CD4-positive, alpha-beta T cell (primary cell): ENCODE measurements around the gene ZFYVE16. TPM values are rescaled to one million over a fixed set of nuclear protein-coding genes. Genes with fewer than 3 reads are reported as not detected.
"Not testable (repeated sequence)": the region's sequence is repeated elsewhere in the genome, so short reads cannot be mapped to it uniquely, and the experiment has no call there.

Experiments used
- ATAC-seq: fragments of 200-7000 bp; cut with Tn5 transposase; one replicate; pipeline ENCODE4 v1.10.0; 2022; ENCODE audit warnings: mild to moderate bottlenecking; ENCODE audit not compliant: poor library complexity
- CTCF ChIA-PET: fragments of 350-600 bp; sonication (Branson Sonifier 250); formaldehyde crosslinking; loops from one replicate; lab custom pipeline; 2021; ENCODE audit warnings: antibody characterized with exemption, inconsistent platforms; lab: Charles Lee
- POLR2A ChIA-PET: fragments of 350-600 bp; sonication (Branson Sonifier 250); formaldehyde crosslinking; loops from one replicate; lab custom pipeline; 2021; ENCODE audit warnings: antibody characterized with exemption, inconsistent platforms; lab: Charles Lee
- DNase-seq, 14 experiments: peaks; one replicate each; pipeline ENCODE4 v3.0.0-alpha.2; 2013 to 2020; ENCODE audit warnings: mixed read lengths in 2 of 14
- H3K27ac ChIP-seq, 2 donors: one replicate each; pipeline versions ENCODE4 v1.5.1 to v1.7.0; 2013; ENCODE audit warnings: low read length in 2 of 2, low read depth in 1 of 2, mild to moderate bottlenecking in 1 of 2
- H3K27me3 ChIP-seq, 2 experiments: 1 replicate in 1 of 2; 2 replicates in 1 of 2; pipeline versions ENCODE4 v1.6.1 to v1.7.0; 2013; ENCODE audit warnings: low read length in 2 of 2, control low read depth in 1 of 2, mild to moderate bottlenecking in 1 of 2, moderate library complexity in 1 of 2; ENCODE audit not compliant: insufficient read depth in 2 of 2, control insufficient read depth in 1 of 2
- H3K36me3 ChIP-seq: one replicate; pipeline ENCODE4 v1.6.1; 2013; ENCODE audit warnings: low read length, control low read depth; ENCODE audit not compliant: insufficient read depth
- H3K4me1 ChIP-seq: one replicate; pipeline ENCODE4 v1.6.1; 2013; ENCODE audit warnings: low read length, control low read depth; ENCODE audit not compliant: insufficient read depth
- H3K4me3 ChIP-seq: one replicate; pipeline ENCODE4 v1.5.1; 2013; ENCODE audit warnings: mild to moderate bottlenecking, low read length, moderate library complexity
- H3K9me3 ChIP-seq, 2 experiments: 1 replicate in 1 of 2; 2 replicates in 1 of 2; pipeline versions ENCODE4 v1.6.1 to v1.7.0; 2013; ENCODE audit warnings: low read length in 2 of 2, mild to moderate bottlenecking in 2 of 2, control low read depth in 1 of 2, moderate library complexity in 1 of 2; ENCODE audit not compliant: control insufficient read depth in 1 of 2, insufficient read depth in 1 of 2
- H3K27ac Mint-ChIP-seq: one replicate; pipeline ENCODE4 v1.8.0; 2020; ENCODE audit warnings: mixed read lengths
- H3K27me3 Mint-ChIP-seq: one replicate; pipeline ENCODE4 v1.8.0; 2021; ENCODE audit warnings: mixed read lengths
- H3K36me3 Mint-ChIP-seq: one replicate; pipeline ENCODE4 v1.8.0; 2021; ENCODE audit warnings: low read depth, mixed read lengths
- H3K4me1 Mint-ChIP-seq: one replicate; pipeline ENCODE4 v1.8.0; 2021; ENCODE audit warnings: low read depth, mixed read lengths
- H3K4me3 Mint-ChIP-seq: one replicate; pipeline ENCODE4 v1.8.0; 2020; ENCODE audit warnings: mild to moderate bottlenecking, mixed read lengths
- H3K9me3 Mint-ChIP-seq: one replicate; pipeline ENCODE4 v1.8.0; 2020; ENCODE audit warnings: mixed read lengths
- intact Hi-C, 2 experiments: fragments of 100-400 bp; cut with DNase I in 1 of 2; cut with micrococcal nuclease in 1 of 2; formaldehyde crosslinking; loops; one replicate each; pipeline versions ENCODE4 v1.15.1 to v1.9.0; 2023 to 2025; cut with DNase I, micrococcal nuclease
- total RNA-seq, 174 experiments: library from RNA in 2 of 174; stranded (reverse) in 2 of 174; gene quantifications; one replicate each; pipeline ENCODE4 v1.2.3 and lab custom pipeline; 2021 to 2026
- TF ChIP-seq, protein P1 (sequence below): fragments of 200-600 bp; IDR thresholded peaks from one replicate; pipeline ENCODE4 v1.8.0; 2022; ENCODE audit warnings: antibody characterized with exemption, mild to moderate bottlenecking

ZFYVE16 gene
- total RNA-seq, 2 experiments from 2014 or later: 7.5 to 7.9 TPM

DNA sequence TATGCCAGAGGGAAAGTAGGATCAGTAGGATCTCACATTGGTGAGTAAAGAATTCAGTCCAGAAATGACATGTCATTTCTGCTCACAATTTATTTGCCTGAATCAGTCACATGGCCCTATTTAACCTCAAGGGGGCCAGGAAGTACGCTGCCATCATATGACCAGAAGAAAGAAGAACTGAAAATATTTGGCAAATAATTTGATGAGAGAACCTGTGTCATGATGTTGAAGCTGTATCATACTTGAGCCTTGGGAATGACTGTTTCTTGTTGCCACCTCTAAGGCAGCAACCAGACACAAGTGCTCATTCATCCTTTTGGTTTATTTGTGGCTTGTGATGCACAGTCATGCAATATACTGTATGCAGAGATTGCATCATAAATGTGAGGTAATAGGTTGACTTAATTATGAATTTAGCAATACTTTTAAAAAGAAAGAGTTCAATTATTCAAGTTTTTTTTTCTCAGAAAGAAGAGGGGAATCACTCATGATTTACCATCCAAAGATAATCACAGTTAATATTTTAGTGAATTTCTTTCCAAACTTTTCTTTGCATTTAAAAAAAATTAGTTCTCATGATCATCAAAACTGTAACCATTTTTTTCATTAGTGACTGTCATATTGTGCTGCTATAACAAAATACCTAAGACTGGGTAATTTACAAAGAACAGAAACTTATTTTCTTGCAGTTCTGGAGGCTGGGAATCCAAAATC lies 8.2 kb upstream of the ZFYVE16 start:
- ATAC-seq: no peak
- Mint-ChIP-seq H3K4me3 (no peak overlapping the region), H3K9me3 (no peaks in the 10 kb centered on the region), H3K27me3 (peaks cover 13% of the 10 kb centered on the region), H3K27ac (no peak overlapping the region), H3K4me1 (no peaks in the 10 kb centered on the region), H3K36me3 (no peaks in the 10 kb centered on the region)
- Histone ChIP-seq H3K27me3 (no peaks in the 10 kb centered on the region), H3K27ac (no peak overlapping the region), H3K9me3 (peaks cover 0 to 12% of the 10 kb centered on the region in 2 experiments), H3K36me3 (no peaks in the 10 kb centered on the region), H3K4me3 (no peak overlapping the region), H3K4me1 (no peaks in the 10 kb centered on the region)
- ChIA-PET CTCF (no interaction called here), POLR2A (no interaction called here)
- peak in 3 of 14 experiments; percentile 25 to 68 (median 55) for DNase-seq
- intact Hi-C loops: loop anchor here in 1 of 2 experiments (5.0 to 10.0 kb wide), 5 partner anchors 315 to 1885 kb away; partner anchors contain the start of genes JMY, MTX3 and ZCCHC9
- TF ChIP-seq, protein P1, sequence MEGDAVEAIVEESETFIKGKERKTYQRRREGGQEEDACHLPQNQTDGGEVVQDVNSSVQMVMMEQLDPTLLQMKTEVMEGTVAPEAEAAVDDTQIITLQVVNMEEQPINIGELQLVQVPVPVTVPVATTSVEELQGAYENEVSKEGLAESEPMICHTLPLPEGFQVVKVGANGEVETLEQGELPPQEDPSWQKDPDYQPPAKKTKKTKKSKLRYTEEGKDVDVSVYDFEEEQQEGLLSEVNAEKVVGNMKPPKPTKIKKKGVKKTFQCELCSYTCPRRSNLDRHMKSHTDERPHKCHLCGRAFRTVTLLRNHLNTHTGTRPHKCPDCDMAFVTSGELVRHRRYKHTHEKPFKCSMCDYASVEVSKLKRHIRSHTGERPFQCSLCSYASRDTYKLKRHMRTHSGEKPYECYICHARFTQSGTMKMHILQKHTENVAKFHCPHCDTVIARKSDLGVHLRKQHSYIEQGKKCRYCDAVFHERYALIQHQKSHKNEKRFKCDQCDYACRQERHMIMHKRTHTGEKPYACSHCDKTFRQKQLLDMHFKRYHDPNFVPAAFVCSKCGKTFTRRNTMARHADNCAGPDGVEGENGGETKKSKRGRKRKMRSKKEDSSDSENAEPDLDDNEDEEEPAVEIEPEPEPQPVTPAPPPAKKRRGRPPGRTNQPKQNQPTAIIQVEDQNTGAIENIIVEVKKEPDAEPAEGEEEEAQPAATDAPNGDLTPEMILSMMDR: no peak

GRCh38 chr5:80400368-80400767 lies 7.5 kb upstream of the ZFYVE16 start:
- H3K4me1 Mint-ChIP-seq, H3K9me3 Mint-ChIP-seq: not testable (repeated sequence)

DNA sequence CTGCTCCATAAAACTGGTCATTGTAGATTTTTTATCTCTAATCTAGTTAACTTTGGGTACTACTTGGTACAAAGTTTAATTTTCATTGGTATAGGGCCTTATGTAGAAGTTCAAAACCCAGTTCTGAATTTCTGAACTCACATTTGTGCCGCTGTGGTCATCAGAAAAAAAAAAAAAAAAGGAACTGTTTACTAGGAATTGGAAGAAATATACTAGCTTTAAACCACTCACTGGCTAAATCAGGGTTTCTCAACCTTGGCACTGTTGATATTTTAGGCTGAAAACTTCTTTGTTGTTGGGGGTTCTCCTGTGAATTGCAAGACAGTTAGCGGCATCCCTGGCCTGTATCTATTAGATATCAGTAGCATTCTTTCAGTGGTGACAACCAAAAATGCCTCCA lies 4.1 kb upstream of the ZFYVE16 start:
- no peak overlapping the region for H3K27ac ChIP-seq
- no peaks in the 10 kb centered on the region for H3K9me3 Mint-ChIP-seq
- POLR2A ChIA-PET: no interaction called here
- no peak overlapping the region for H3K4me3 ChIP-seq
- TF ChIP-seq, protein P1: no peak
- H3K4me1 Mint-ChIP-seq: peaks cover 12% of the 10 kb centered on the region
- peaks cover 9% of the 10 kb centered on the region for H3K36me3 Mint-ChIP-seq
- DNase-seq: no peak
- no peak overlapping the region for H3K4me3 Mint-ChIP-seq
- no peak for ATAC-seq
- peaks cover 12% of the 10 kb centered on the region for H3K4me1 ChIP-seq
- H3K27me3 Mint-ChIP-seq: peaks cover 6% of the 10 kb centered on the region
- H3K36me3 ChIP-seq: no peaks in the 10 kb centered on the region
- CTCF ChIA-PET: no interaction called here
- H3K9me3 ChIP-seq: no peaks in the 10 kb centered on the region
- H3K27ac Mint-ChIP-seq: no peak overlapping the region
- intact Hi-C loops: loop anchor here in 1 of 2 experiments (5.0 to 10.0 kb wide), 5 partner anchors 319 to 1881 kb away; partner anchors contain the start of genes JMY, MTX3 and ZCCHC9
- no peaks in the 10 kb centered on the region for H3K27me3 ChIP-seq

More at GRCh38 chr5:80400368-80400767, 7.5 kb upstream of the ZFYVE16 start:
- CTCF ChIA-PET, H3K4me1 ChIP-seq, ATAC-seq, H3K27me3 ChIP-seq, H3K27ac Mint-ChIP-seq, H3K27ac ChIP-seq, H3K36me3 ChIP-seq, POLR2A ChIA-PET, H3K36me3 Mint-ChIP-seq, H3K4me3 ChIP-seq, H3K4me3 Mint-ChIP-seq: not testable (repeated sequence)
- H3K9me3 ChIP-seq: peaks cover 0 to 12% of the 10 kb centered on the region in 2 experiments
- H3K27me3 Mint-ChIP-seq: peaks cover 11% of the 10 kb centered on the region
- intact Hi-C loops: loop anchor here in 1 of 2 experiments (5.0 to 10.0 kb wide), 5 partner anchors 316 to 1884 kb away; partner anchors contain the start of genes JMY, MTX3 and ZCCHC9
- peak in 2 of 14 experiments; percentile 27 to 40 for DNase-seq
